IPS-18a (cell line): ENCODE results near the gene MED12L.
"Not testable (repeated sequence)": the region's sequence is repeated elsewhere in the genome, so short reads cannot be mapped to it uniquely, and the experiment has no call there.

Source experiments
- H3K27ac ChIP-seq: one replicate; pipeline ENCODE4 v1.5.1; 2013; ENCODE audit warnings: low read length
- H3K27me3 ChIP-seq: one replicate; pipeline ENCODE4 v1.6.1; 2013; ENCODE audit warnings: mild to moderate bottlenecking, low read length; ENCODE audit not compliant: control insufficient read depth, insufficient read depth
- H3K36me3 ChIP-seq: one replicate; pipeline ENCODE4 v1.6.1; 2013; ENCODE audit warnings: low read depth, low read length; ENCODE audit not compliant: control insufficient read depth
- H3K4me1 ChIP-seq: one replicate; pipeline ENCODE4 v1.6.1; 2013; ENCODE audit warnings: low read depth, low read length; ENCODE audit not compliant: control insufficient read depth
- H3K4me3 ChIP-seq: one replicate; pipeline ENCODE4 v1.5.1; 2013; ENCODE audit warnings: low read length
- H3K9ac ChIP-seq: one replicate; pipeline ENCODE4 v1.6.1; 2013; ENCODE audit warnings: mild to moderate bottlenecking, low read length, moderate library complexity
- H3K9me3 ChIP-seq: one replicate; pipeline ENCODE4 v1.6.1; 2013; ENCODE audit warnings: low read depth, low read length; ENCODE audit not compliant: control insufficient read depth

The MED12L gene

DNA sequence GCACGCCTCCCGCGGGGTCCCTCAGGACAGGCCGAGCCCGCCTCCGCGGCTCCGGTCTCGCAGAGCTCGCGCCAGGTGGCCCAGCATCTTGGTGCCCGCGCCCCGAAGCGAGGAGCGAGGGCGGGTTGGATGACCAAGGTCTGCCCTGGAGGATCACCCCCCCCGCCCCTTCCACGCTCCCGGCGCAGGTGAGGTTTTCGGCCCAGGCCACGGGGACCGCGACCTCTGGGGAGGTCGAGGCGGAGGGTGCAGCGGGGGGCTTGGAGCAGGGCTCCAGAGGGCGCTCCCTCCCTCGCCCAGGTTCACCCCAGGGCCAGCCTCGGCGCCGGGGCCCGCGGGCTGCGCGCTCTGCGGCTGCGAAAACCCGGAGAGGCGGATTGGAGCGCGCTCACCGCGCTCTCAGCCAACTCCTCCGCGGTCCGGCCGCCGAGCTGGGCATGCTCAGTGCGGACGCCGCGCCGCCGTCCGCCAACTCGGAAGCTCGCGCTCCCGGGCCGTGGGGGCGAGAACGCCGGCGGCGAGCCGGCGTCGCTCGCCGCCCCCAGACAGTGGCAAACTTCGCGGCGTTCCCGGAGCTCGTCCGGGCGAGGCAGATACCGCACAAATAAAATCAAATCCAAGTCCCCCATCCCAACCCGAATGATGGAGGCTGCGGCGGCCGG lies at the start of gene MED12L:
MED12L (plus strand) TSS at position 438 of the 662 bp plus-strand sequence. CDS start 1,263 bp downstream, outside the sequence.
- H3K9me3 ChIP-seq, result no peaks in the 10 kb centered on the region
- H3K4me3 ChIP-seq, result peak within 1 kb of the TSS; percentile 68
- H3K36me3 ChIP-seq, result no peaks in the 10 kb centered on the region
- peaks cover 29% of the 10 kb centered on the region for H3K4me1 ChIP-seq
- peak within 1 kb of the TSS; percentile 58 for H3K9ac ChIP-seq
- H3K27me3 ChIP-seq, result peaks cover 28% of the 10 kb centered on the region
- H3K27ac ChIP-seq, result no peak within 1 kb of the TSS

- no peaks in the 10 kb centered on the region for H3K27me3 ChIP-seq
- no peak overlapping the region for H3K27ac ChIP-seq
- no peak overlapping the region for H3K9ac ChIP-seq
- no peaks in the 10 kb centered on the region for H3K9me3 ChIP-seq
- no peaks in the 10 kb centered on the region for H3K36me3 ChIP-seq
- no peaks in the 10 kb centered on the region for H3K4me1 ChIP-seq
- H3K4me3 ChIP-seq, result no peak overlapping the region
Observed at GRCh38 chr3:151037746-151038477, 47.6 kb upstream of the MED12L start.

DNA sequence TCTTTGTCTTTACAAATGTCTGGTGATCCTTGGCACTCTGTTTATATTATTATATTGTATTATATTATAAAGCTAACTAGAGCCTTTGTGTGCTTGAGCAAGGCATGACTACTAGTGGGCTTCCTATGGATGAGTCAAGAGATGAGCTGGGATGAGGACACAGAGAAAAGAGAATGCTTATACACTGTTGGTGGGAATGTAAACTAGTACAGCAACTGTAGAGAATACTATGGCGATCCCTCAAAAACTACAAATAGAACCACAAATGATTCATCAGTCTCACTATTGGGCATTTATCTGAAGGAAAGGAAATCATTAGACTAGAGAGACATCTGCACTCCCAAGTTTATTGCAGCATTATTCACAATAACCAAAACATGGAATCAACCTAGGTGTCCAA lies 40.8 kb upstream of the MED12L start:
- H3K4me1 ChIP-seq, result no peaks in the 10 kb centered on the region
- no peak overlapping the region for H3K9ac ChIP-seq
- no peaks in the 10 kb centered on the region for H3K27me3 ChIP-seq
- H3K27ac ChIP-seq, result no peak overlapping the region
- H3K9me3 ChIP-seq, result no peaks in the 10 kb centered on the region
- no peak overlapping the region for H3K4me3 ChIP-seq
- H3K36me3 ChIP-seq, result no peaks in the 10 kb centered on the region

- no peak overlapping the region for H3K27ac ChIP-seq
- no peaks in the 10 kb centered on the region for H3K9me3 ChIP-seq
- no peak overlapping the region for H3K9ac ChIP-seq
- H3K4me1 ChIP-seq, result no peaks in the 10 kb centered on the region
- no peaks in the 10 kb centered on the region for H3K36me3 ChIP-seq
- no peaks in the 10 kb centered on the region for H3K27me3 ChIP-seq
- no peak overlapping the region for H3K4me3 ChIP-seq
Observed at GRCh38 chr3:151047636-151048035, 37.8 kb upstream of the MED12L start.

DNA sequence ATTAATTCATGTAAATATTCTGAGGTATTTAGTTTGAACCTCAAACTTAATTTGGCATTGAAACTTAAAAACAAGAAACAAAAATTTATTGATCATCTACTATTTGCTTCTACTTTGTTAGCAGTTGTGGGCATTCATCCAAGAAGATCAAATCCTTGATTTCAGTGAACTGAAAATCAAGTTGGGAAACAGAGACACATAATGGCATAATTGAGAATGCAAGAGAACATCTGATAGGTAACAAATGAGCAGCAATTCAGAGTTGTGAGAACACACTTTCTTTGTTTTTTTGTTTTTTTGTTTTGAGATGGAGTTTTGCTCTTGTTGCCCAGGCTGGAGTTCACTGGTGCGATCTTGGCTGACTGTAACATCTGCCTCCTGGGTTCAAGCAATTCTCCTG lies 33.9 kb upstream of the MED12L start:
- Histone ChIP-seq H3K9me3 (no peaks in the 10 kb centered on the region), H3K36me3 (no peaks in the 10 kb centered on the region), H3K9ac (no peak overlapping the region), H3K4me1 (no peaks in the 10 kb centered on the region), H3K4me3 (no peak overlapping the region), H3K27me3 (no peaks in the 10 kb centered on the region), H3K27ac (no peak overlapping the region)

GRCh38 chr3:151052346-151052745 lies 33.1 kb upstream of the MED12L start:
- no peaks in the 10 kb centered on the region for H3K9me3 ChIP-seq
- H3K27me3 ChIP-seq, result no peaks in the 10 kb centered on the region
- H3K9ac ChIP-seq, result no peak overlapping the region

GRCh38 chr3:151052756-151053155 lies 32.7 kb upstream of the MED12L start:
- Histone ChIP-seq H3K27ac (no peak overlapping the region), H3K36me3 (no peaks in the 10 kb centered on the region), H3K9me3 (no peaks in the 10 kb centered on the region), H3K4me1 (no peaks in the 10 kb centered on the region), H3K9ac (no peak overlapping the region), H3K4me3 (no peak overlapping the region), H3K27me3 (no peaks in the 10 kb centered on the region)

More at GRCh38 chr3:151052346-151052745, 33.1 kb upstream of the MED12L start:
- no peak overlapping the region for H3K27ac ChIP-seq
- H3K36me3 ChIP-seq, result no peaks in the 10 kb centered on the region
- no peaks in the 10 kb centered on the region for H3K4me1 ChIP-seq
- no peak overlapping the region for H3K4me3 ChIP-seq

- Histone ChIP-seq H3K27me3 (no peaks in the 10 kb centered on the region), H3K27ac (no peak overlapping the region), H3K4me1 (no peaks in the 10 kb centered on the region), H3K9ac (no peak overlapping the region), H3K9me3 (no peaks in the 10 kb centered on the region), H3K4me3 (no peak overlapping the region), H3K36me3 (no peaks in the 10 kb centered on the region)
Observed at GRCh38 chr3:151058740-151059139, 26.7 kb upstream of the MED12L start.

DNA sequence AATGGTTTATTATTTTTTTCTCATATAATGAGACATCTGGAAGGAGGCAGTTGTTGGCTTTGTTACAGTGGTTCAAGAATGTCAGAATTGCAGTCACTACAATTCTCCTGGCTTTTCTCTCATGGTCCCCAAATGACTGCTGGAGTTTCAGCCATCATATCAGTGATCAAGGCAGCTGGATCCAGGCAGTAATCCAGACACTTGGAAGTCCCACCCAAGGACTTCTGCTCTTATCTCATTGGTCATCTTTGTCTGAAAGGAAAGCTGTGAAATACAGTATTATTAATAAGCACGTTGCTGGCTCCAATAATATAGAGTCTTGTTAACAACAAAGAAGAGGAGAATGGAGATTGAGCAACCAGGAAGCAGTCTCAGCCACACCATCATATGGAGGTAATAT lies 22.9 kb upstream of the MED12L start:
- Histone ChIP-seq H3K27me3 (no peaks in the 10 kb centered on the region), H3K9me3 (no peaks in the 10 kb centered on the region), H3K9ac (no peak overlapping the region), H3K27ac (no peak overlapping the region), H3K4me1 (no peaks in the 10 kb centered on the region), H3K36me3 (no peaks in the 10 kb centered on the region), H3K4me3 (no peak overlapping the region)

- no peak overlapping the region for H3K9ac ChIP-seq
- no peaks in the 10 kb centered on the region for H3K4me1 ChIP-seq
- H3K36me3 ChIP-seq, result no peaks in the 10 kb centered on the region
- no peak overlapping the region for H3K4me3 ChIP-seq
- H3K27me3 ChIP-seq, result no peaks in the 10 kb centered on the region
- H3K9me3 ChIP-seq, result no peaks in the 10 kb centered on the region
- no peak overlapping the region for H3K27ac ChIP-seq
Observed at GRCh38 chr3:151067158-151067557, 18.3 kb upstream of the MED12L start.

GRCh38 chr3:151072842-151073241 lies 12.6 kb upstream of the MED12L start:
- H3K36me3 ChIP-seq, H3K4me1 ChIP-seq, H3K9ac ChIP-seq, H3K27ac ChIP-seq, H3K4me3 ChIP-seq, H3K9me3 ChIP-seq, H3K27me3 ChIP-seq: not testable (repeated sequence)

GRCh38 chr3:151074256-151074655 lies 11.2 kb upstream of the MED12L start:
- Histone ChIP-seq H3K36me3 (no peaks in the 10 kb centered on the region), H3K9ac (no peak overlapping the region), H3K9me3 (no peaks in the 10 kb centered on the region), H3K4me1 (no peaks in the 10 kb centered on the region), H3K4me3 (no peak overlapping the region), H3K27ac (no peak overlapping the region), H3K27me3 (no peaks in the 10 kb centered on the region)
